ENCODE results near the gene GPHB5. TPM values are rescaled to one million over a fixed set of nuclear protein-coding genes. Genes with fewer than 3 reads are reported as not detected.

The GPHB5 gene
- polyA plus RNA-seq, 1 donor, result not detected

DNA sequence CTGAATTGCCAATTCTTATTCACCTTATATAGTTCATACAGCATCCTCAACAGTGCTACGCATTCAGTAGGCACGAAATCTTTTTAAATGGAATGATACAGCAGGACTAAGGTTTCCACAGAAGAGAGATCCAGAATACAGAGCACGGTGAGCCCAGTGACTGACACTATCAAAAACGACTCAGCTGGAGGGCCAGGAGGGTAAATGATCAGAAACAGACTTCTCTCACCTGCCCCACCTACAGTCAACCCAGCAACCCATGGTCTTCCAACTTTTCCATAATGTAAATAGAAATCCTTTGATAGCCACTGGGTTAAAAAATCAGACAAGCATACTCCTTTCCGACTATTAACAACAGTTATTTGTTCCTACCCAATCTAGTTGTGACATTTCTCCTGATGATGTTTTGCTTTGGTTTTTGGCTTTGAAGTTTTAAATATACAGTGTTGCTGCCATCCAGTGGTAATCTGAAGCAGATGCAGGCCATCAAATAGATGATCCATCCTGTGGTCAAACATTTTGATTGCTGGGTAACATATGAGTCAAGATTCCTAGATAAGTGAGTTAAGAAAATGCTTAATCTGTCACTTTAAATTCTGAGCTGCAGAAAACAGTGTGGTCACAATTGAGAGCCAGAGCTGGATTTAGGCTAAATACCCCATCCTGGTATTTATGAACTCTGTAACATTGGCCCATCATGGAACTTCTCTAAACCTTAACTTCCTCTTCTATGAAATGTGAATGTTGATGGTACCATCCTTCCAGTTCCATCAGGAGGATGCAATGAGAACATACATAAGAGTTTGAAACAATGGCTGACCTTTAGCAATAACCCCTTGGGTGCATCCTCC is 42.0 kb downstream of the GPHB5 start:
- WGBS (ENCODE audit: insufficient coverage, low lambda C conversion rate), result no CpG with 5 or more reads among the region's 5 CpGs
- Histone ChIP-seq H3K36me3 (ENCODE audit: control insufficient read depth, insufficient read depth, low read length) (no peaks in the 10 kb centered on the region), H3K4me3 (ENCODE audit: low read length) (no peak overlapping the region), H3K27ac (ENCODE audit: low read length) (no peak overlapping the region), H3K27me3 (ENCODE audit: control insufficient read depth, insufficient read depth, low read length) (no peaks in the 10 kb centered on the region), H3K9me3 (ENCODE audit: control insufficient read depth, low read depth, low read length) (no peaks in the 10 kb centered on the region), H3K4me1 (ENCODE audit: control insufficient read depth, insufficient read depth, low read length) (no peaks in the 10 kb centered on the region)
- no peak for DNase-seq

DNA sequence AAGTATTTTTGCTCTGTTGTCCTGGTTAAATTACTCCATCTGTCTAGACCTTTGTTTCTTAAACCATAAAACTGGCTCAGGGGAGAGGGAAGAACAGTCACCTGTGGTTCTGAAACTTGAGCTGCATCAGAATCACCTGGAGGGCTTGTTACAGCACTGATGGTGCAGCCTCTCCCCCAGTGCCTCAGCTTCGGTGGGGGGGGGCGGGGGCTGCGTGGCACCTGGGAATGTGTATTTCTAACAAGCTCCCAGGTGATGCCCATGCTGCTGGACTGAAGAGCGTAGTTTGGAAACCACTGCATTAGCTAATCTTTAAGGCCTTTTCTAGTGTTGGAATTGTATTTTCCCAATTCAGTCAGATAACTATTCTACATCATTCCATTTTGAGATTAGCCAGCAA is 42.7 kb downstream of the GPHB5 start:
- H3K4me1 ChIP-seq (ENCODE audit: control insufficient read depth, insufficient read depth, low read length), result no peaks in the 10 kb centered on the region
- no peaks in the 10 kb centered on the region for H3K36me3 ChIP-seq (ENCODE audit: control insufficient read depth, insufficient read depth, low read length)
- H3K27ac ChIP-seq (ENCODE audit: low read length), result no peak overlapping the region
- DNase-seq, result no peak
- H3K27me3 ChIP-seq (ENCODE audit: control insufficient read depth, insufficient read depth, low read length), result no peaks in the 10 kb centered on the region
- H3K9me3 ChIP-seq (ENCODE audit: control insufficient read depth, low read depth, low read length), result no peaks in the 10 kb centered on the region
- H3K4me3 ChIP-seq (ENCODE audit: low read length), result no peak overlapping the region
- 100% methylated on average over 1 of the region's 4 CpGs for WGBS (ENCODE audit: insufficient coverage, low lambda C conversion rate)

DNA sequence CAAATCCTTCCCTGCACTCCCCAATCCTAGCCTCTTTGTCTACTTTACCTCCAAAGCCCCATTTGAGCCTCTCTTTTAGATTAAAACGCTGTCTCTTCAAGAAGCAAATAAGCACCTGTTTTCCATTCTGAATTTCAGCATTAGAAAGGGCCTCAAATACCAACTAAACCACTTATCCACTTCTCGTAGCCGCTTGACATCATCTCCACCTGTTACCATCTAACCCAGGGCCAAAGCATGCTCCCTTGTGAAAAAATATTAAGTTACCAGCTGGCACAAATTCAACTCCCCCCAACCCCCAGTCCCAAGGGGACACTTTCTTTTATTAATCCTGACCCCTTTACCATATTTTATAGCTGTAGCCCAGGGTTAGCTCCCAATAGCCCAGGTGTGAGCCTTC is 43.1 kb downstream of the GPHB5 start:
- H3K4me1 ChIP-seq (ENCODE audit: control insufficient read depth, insufficient read depth, low read length), result no peaks in the 10 kb centered on the region
- whole genome bisulfite sequencing (ENCODE audit: insufficient coverage, low lambda C conversion rate), result 100% methylated on average over 2 of the region's 3 CpGs

DNA sequence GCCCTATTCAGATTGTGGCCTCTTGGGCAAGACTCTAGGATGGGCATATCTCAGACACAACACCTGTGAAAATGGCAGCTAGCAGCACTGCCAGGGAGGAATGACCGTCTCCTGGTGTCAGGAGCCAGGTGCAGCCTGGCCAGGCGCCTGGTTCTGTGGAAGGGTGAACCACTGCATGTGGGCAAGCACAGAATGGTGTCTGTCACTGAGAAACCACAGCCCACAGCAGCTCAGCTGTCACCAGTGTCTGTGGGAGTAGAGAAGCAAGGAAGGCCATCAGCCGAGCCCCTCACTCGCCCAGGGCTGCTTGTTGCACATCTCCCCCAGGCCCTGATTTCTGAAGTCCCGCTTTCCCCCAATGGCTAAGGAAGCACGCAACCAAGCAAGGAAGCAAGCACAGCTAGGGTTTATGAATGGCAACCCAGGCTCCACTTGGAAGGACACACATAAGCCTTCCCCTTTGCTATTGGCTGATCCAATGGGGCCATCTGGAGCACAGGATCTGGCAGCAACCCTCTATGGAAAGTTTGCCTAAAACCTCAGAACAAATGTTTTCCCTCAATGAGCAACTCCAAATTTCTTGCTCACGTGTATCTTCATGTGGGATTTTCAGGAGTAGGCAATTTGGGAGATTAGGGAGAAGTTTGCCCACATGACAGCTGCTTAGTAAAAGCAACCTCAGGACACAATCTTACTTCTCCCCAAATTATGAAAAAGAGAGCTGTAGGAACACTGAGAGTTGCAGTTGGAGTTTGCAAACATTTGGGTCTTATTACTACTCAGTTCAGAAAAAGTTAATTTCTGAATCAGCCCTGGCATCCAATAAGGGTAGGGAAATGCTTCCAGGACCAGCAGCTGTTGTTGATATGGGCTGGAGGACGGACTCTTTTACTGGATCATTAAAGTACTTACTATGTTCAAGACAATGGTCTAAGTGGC is 44.7 kb downstream of the GPHB5 start:
- WGBS (ENCODE audit: insufficient coverage, low lambda C conversion rate), result no CpG with 5 or more reads among the region's 8 CpGs
- Histone ChIP-seq H3K4me3 (ENCODE audit: low read length) (no peak overlapping the region), H3K9me3 (ENCODE audit: control insufficient read depth, low read depth, low read length) (no peaks in the 10 kb centered on the region), H3K27ac (ENCODE audit: low read length) (no peak overlapping the region), H3K27me3 (ENCODE audit: control insufficient read depth, insufficient read depth, low read length) (no peaks in the 10 kb centered on the region), H3K36me3 (ENCODE audit: control insufficient read depth, insufficient read depth, low read length) (no peaks in the 10 kb centered on the region), H3K4me1 (ENCODE audit: control insufficient read depth, insufficient read depth, low read length) (no peaks in the 10 kb centered on the region)
- DNase-seq, result no peak

More for the DNA sequence above, 43.1 kb downstream of the GPHB5 start:
- Histone ChIP-seq H3K4me3 (ENCODE audit: low read length) (no peak overlapping the region), H3K27me3 (ENCODE audit: control insufficient read depth, insufficient read depth, low read length) (no peaks in the 10 kb centered on the region), H3K36me3 (ENCODE audit: control insufficient read depth, insufficient read depth, low read length) (no peaks in the 10 kb centered on the region), H3K27ac (ENCODE audit: low read length) (no peak overlapping the region), H3K9me3 (ENCODE audit: control insufficient read depth, low read depth, low read length) (no peaks in the 10 kb centered on the region)
- no peak for DNase-seq

DNA sequence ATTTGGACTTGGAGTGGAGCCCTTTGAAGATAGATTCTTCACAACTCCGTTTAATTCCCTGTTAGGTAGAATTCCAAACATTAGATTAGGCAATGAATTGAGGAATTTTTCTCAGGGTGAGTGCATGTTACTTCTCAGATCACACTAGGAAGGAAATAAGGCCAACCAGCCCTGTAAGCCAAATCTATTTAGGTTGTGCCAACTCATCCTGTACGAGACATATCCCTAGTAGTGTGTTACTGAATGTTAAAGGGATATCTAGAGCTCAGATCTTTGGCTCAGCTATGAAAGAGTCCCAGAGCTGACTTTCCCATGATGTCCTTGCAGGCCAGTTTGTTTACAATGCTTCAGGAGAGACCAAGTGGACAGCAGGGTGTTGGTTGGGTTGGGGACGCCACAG is 45.6 kb downstream of the GPHB5 start:
- H3K4me1 ChIP-seq (ENCODE audit: control insufficient read depth, insufficient read depth, low read length), result no peaks in the 10 kb centered on the region
- no peaks in the 10 kb centered on the region for H3K27me3 ChIP-seq (ENCODE audit: control insufficient read depth, insufficient read depth, low read length)
- no peaks in the 10 kb centered on the region for H3K36me3 ChIP-seq (ENCODE audit: control insufficient read depth, insufficient read depth, low read length)
- H3K4me3 ChIP-seq (ENCODE audit: low read length), result no peak overlapping the region
- DNase-seq, result no peak
- WGBS (ENCODE audit: insufficient coverage, low lambda C conversion rate), result no CpG with 5 or more reads among the region's 3 CpGs
- H3K9me3 ChIP-seq (ENCODE audit: control insufficient read depth, low read depth, low read length), result no peaks in the 10 kb centered on the region
- H3K27ac ChIP-seq (ENCODE audit: low read length), result no peak overlapping the region

DNA sequence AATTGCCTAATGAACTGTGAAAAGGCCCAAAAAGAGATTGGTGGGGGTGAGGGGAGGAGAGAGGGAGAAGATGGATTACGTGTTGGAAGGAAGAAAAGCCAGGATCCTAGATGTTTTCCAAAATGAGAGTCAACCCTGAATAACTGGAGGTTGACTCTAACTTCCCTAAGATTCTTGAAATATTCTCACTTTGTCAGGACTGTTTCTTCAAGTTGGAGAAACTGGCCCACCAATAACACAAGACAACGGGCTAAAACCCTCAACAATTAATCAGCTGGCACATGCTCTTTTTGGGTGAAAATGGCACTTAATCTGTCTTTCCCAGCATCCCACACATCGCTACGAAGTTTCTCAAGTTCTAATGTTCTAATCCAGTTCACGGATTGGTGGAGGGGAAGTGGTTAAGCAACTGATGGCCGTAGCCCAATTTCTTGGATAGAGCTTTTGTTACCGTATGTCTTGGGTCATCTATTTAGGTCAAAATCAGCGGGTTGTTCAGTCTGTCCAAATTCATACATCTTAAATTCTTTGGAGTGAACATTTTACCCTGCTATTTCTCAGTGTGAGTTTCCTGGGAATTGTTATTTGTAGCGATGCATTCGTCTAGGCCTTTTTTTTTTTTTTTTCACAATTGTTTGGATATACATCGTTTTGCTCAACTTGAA is 49.0 kb downstream of the GPHB5 start:
- no peak overlapping the region for H3K4me3 ChIP-seq (ENCODE audit: low read length)
- DNase-seq, result no peak
- H3K9me3 ChIP-seq (ENCODE audit: control insufficient read depth, low read depth, low read length), result no peaks in the 10 kb centered on the region
- no peaks in the 10 kb centered on the region for H3K4me1 ChIP-seq (ENCODE audit: control insufficient read depth, insufficient read depth, low read length)
- H3K27ac ChIP-seq (ENCODE audit: low read length), result no peak overlapping the region
- no peaks in the 10 kb centered on the region for H3K27me3 ChIP-seq (ENCODE audit: control insufficient read depth, insufficient read depth, low read length)
- 100% methylated on average over 1 of the region's 11 CpGs for WGBS (ENCODE audit: insufficient coverage, low lambda C conversion rate)
- no peaks in the 10 kb centered on the region for H3K36me3 ChIP-seq (ENCODE audit: control insufficient read depth, insufficient read depth, low read length)

DNA sequence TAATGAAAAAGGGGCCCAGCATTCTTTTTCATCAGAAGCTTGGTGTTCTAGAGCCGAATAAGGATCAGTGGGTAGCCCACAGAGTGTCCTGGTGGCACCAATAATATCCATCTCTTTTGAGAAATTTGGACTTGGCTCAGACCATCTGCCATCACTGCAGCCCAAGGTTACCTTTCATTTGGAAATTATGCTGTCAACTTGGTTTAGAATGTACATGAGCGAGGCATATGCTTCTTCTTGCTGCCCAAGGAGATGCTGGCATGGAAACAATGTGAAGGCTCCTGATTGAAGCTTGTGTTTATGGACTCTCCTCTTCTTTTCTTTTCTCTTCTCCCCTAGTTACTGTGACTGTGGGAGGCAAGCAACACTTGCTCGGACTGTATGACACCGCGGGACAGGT is 50.0 kb downstream of the GPHB5 start:
- Histone ChIP-seq H3K27ac (ENCODE audit: low read length) (no peak overlapping the region), H3K9me3 (ENCODE audit: control insufficient read depth, low read depth, low read length) (no peaks in the 10 kb centered on the region), H3K4me1 (ENCODE audit: control insufficient read depth, insufficient read depth, low read length) (no peaks in the 10 kb centered on the region), H3K4me3 (ENCODE audit: low read length) (no peak overlapping the region), H3K36me3 (ENCODE audit: control insufficient read depth, insufficient read depth, low read length) (no peaks in the 10 kb centered on the region), H3K27me3 (ENCODE audit: control insufficient read depth, insufficient read depth, low read length) (no peaks in the 10 kb centered on the region)
- DNase-seq, result no peak
- no CpG with 5 or more reads among the region's 5 CpGs for WGBS (ENCODE audit: insufficient coverage, low lambda C conversion rate)

DNA sequence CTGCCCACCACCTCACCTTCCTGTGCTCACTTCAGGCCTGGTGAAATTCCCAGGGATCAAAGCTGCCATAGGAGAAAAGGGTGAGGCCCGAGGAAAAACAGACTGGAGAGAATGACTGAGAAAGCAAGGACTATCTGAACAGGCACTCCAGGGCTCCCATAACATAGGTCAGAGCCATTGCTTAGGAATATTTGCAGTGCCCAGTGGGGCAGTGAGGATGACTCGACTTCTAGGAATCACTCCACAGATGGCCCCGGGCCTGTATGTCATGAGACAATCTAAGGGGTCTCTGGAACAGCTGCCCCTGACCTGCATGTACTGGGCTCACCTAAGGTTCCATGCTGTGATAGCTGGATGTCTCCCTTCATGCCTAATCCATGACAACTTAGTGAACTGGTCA is 51.6 kb downstream of the GPHB5 start:
- no peak overlapping the region for H3K4me3 ChIP-seq (ENCODE audit: low read length)
- H3K9me3 ChIP-seq (ENCODE audit: control insufficient read depth, low read depth, low read length), result no peaks in the 10 kb centered on the region
- H3K36me3 ChIP-seq (ENCODE audit: control insufficient read depth, insufficient read depth, low read length), result no peaks in the 10 kb centered on the region
- H3K27me3 ChIP-seq (ENCODE audit: control insufficient read depth, insufficient read depth, low read length), result no peaks in the 10 kb centered on the region
- H3K27ac ChIP-seq (ENCODE audit: low read length), result no peak overlapping the region
- no peak for DNase-seq
- H3K4me1 ChIP-seq (ENCODE audit: control insufficient read depth, insufficient read depth, low read length), result no peaks in the 10 kb centered on the region
- WGBS (ENCODE audit: insufficient coverage, low lambda C conversion rate), result 100% methylated on average over 1 of the region's 3 CpGs

DNA sequence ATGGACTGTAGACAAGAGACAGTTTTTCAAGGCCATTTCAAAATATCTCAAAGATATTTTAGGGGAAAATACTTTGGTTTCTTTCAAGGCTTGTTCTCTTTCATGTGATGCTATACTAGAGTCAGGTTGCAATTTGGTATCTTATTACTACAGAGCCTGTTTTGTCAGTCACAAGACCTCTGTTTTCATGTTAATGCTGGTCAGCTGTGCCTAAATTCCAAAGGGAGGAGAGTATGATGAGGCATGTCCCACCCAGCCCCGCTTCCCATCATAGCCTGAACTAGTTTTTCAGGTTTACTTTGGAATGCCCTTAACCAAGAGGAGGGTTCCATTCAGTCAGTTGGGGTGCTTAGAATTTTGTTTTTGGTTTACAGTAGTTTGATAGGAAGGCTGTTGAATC is 52.6 kb downstream of the GPHB5 start:
- DNase-seq, result no peak
- WGBS (ENCODE audit: insufficient coverage, low lambda C conversion rate), result no CpG with 5 or more reads among the region's 1 CpG
- H3K27me3 ChIP-seq (ENCODE audit: control insufficient read depth, insufficient read depth, low read length), result no peaks in the 10 kb centered on the region
- H3K36me3 ChIP-seq (ENCODE audit: control insufficient read depth, insufficient read depth, low read length), result no peaks in the 10 kb centered on the region
- no peaks in the 10 kb centered on the region for H3K9me3 ChIP-seq (ENCODE audit: control insufficient read depth, low read depth, low read length)
- H3K4me1 ChIP-seq (ENCODE audit: control insufficient read depth, insufficient read depth, low read length), result no peaks in the 10 kb centered on the region
- H3K27ac ChIP-seq (ENCODE audit: low read length), result no peak overlapping the region
- H3K4me3 ChIP-seq (ENCODE audit: low read length), result no peak overlapping the region

All from large intestine (tissue), 3 donors.